HFF-Myc (cell line): ENCODE results near the gene MALRD1.
A peak's percentile ranks its signal among the peaks of the same experiment; 100 is the strongest.

ENCODE experiments used
- DNase-seq: peaks from one replicate; pipeline ENCODE4 v3.0.0-alpha.2; 2011; ENCODE audit warnings: low read depth; ENCODE audit errors: extremely low read depth
- H3K4me3 ChIP-seq: replicated peaks from 2 replicates; pipeline ENCODE4 v1.5.1; 2011; ENCODE audit warnings: low read depth, mild to moderate bottlenecking, control low read depth, low read length
- CTCF ChIP-seq: IDR thresholded peaks from 2 replicates; pipeline ENCODE4 v1.5.1; 2012; ENCODE audit warnings: mild to moderate bottlenecking, low read depth, low read length, control low read depth; ENCODE audit errors: missing control alignments

MALRD1 gene

DNA sequence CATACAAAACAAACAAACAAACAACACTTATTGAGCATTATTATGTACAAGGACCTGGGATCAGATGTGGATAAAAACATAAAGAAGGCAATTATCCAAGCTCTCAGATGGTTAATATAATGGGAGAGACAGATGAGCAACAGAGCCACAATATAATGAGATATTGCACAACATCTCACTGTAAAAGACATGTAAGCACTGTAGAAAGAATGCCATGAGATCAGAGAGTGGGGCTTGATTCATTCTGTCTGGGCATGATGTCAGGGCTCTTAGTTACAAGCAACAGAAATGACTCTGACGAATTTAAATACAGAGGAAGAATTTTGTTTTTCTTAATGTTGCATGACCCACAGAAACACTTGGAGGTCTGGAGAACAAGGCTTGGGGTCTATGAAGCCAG is 602.9 kb downstream of the MALRD1 start:
- peak; percentile 25 for DNase-seq

DNA sequence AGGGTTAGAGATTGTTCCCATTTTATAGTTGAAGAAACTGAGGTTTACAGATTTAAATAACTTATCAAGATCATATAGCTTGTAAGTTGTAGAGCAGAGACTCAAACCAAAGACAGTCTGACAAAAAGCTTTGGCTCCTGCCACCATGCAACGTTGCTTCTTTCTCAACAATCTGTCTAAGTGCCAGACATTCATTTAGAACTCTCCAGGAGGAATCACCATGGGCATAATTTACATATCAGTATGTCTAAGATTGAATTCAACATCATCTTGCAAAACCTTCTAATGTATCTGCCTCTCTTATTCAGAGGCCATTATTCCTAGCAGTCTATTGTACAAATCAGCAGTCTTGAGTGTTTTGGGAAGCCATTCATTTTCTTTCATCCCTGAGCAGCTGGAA is 604.1 kb downstream of the MALRD1 start:
- H3K4me3 ChIP-seq: no peak overlapping the region
- no peak for TF ChIP-seq CTCF
- no peak for DNase-seq

More for the DNA sequence above, 602.9 kb downstream of the MALRD1 start:
- TF ChIP-seq CTCF: no peak
- H3K4me3 ChIP-seq: no peak overlapping the region

DNA sequence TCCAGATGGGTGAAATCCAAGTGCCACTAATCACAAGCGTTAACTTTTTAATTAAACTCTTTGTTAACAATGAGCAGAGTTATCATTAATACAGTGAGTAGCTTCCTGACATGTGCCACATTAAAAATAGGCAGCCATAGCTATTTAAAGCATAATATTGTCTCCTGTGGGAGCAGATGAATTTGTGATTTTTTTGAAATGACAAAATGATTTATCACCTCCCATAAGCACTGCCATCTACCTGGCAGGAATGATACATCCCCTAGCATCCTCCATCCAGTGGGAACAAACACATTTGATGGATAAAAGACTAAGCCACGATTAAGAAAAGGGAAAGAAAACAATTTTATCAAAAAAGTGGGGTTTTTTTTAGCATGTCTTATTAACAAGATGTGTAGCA is 605.3 kb downstream of the MALRD1 start:
- no peak for DNase-seq
- H3K4me3 ChIP-seq: no peak overlapping the region
- no peak for TF ChIP-seq CTCF

DNA sequence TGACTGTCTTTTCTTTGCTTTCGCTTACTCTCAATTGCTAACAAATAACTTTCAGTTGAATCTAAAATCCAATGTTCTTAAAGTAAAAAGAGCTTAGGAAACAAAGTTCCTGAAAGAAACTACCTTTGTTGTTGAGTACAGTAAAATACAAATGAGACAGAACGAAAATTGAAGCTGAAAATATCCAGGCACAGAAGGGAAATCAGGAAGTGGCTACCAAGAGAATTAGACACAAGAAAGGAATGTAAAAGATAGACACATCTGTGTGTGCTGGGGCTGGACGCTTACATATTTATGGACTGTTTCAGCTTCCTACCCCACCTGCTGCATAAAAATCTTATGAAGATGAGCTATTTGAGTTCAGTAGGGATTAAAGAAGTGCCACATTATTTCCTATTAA is 606.0 kb downstream of the MALRD1 start:
- H3K4me3 ChIP-seq: no peak overlapping the region
- DNase-seq: peak; percentile 33
- TF ChIP-seq CTCF: no peak

GRCh38 chr10:19656420-19657042 is 607.9 kb downstream of the MALRD1 start:
- no peak for DNase-seq
- no peak for TF ChIP-seq CTCF
- no peak overlapping the region for H3K4me3 ChIP-seq

GRCh38 chr10:19658131-19658530 is 609.5 kb downstream of the MALRD1 start:
- H3K4me3 ChIP-seq: no peak overlapping the region
- no peak for DNase-seq
- no peak for TF ChIP-seq CTCF
